ENCODE data around the gene IGF2BP2.

DNA sequence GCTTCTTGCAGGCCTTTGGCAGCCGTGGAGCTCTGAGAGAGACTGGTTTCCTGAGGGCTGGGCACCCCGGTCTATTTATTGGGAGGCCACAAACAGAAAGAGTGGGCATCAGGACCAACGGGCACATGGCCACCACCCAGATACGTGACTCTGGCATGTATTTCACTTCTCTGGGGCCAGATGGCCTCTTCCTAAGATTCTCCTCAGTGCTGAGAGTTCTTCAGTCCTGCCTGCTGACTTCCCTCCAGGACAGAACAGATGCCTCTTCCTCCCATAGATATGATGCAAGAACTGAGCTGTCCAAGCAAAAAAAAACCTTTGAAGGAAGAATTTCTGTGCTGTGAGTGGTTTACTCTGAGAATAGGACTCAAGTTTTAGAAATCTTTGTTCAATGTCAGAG, 107.7 kb downstream of the IGF2BP2 start:
- no peak for TF ChIP-seq POLR2A (IDR thresholded peaks at IDR 0.05)
- TF ChIP-seq, protein P1, sequence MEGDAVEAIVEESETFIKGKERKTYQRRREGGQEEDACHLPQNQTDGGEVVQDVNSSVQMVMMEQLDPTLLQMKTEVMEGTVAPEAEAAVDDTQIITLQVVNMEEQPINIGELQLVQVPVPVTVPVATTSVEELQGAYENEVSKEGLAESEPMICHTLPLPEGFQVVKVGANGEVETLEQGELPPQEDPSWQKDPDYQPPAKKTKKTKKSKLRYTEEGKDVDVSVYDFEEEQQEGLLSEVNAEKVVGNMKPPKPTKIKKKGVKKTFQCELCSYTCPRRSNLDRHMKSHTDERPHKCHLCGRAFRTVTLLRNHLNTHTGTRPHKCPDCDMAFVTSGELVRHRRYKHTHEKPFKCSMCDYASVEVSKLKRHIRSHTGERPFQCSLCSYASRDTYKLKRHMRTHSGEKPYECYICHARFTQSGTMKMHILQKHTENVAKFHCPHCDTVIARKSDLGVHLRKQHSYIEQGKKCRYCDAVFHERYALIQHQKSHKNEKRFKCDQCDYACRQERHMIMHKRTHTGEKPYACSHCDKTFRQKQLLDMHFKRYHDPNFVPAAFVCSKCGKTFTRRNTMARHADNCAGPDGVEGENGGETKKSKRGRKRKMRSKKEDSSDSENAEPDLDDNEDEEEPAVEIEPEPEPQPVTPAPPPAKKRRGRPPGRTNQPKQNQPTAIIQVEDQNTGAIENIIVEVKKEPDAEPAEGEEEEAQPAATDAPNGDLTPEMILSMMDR (IDR thresholded peaks at IDR 0.05), result no peak

All from testis (tissue), 2 donors.